D721Med (cell line): ENCODE results near the gene ZNF440.
"Not testable (repeated sequence)": the region's sequence is repeated elsewhere in the genome, so short reads cannot be mapped to it uniquely, and the experiment has no call there.

Experiments used
- DNase-seq: peaks from one replicate; pipeline ENCODE4 v3.0.0; 2011; ENCODE audit warnings: low spot score; ENCODE audit not compliant: insufficient read length
- FAIRE-seq: peaks from 2 replicates; lab custom pipeline; 2011; peaks lifted over from hg19 to GRCh38; lab: Jason Lieb, UNC
- CTCF ChIP-seq: IDR thresholded peaks from 2 replicates; pipeline ENCODE4 v1.5.1; 2012; ENCODE audit warnings: mild to moderate bottlenecking, control low read depth; ENCODE audit not compliant: insufficient read depth; ENCODE audit errors: missing control alignments

The ZNF440 gene

GRCh38 chr19:11814029-11814699 is at the start of gene ZNF440:
TSS of gene ZNF440 (plus strand) at chr19:11814273. CDS start at chr19:11814448, 175 bp downstream.
- no peak for TF ChIP-seq CTCF
- FAIRE-seq (no peak), DNase-seq (peak; percentile 91)

GRCh38 chr19:11766597-11767591 is 47.2 kb upstream of the ZNF440 start, which contains the start of gene ZNF441:
TSS of gene ZNF441 (plus strand) at chr19:11767000. CDS start at chr19:11767194, 194 bp downstream.
- peak; percentile 56 for DNase-seq
- no peak for FAIRE-seq
- TF ChIP-seq CTCF: no peak

- DNase-seq: no peak
- no peak for TF ChIP-seq CTCF
- no peak for FAIRE-seq
These were observed 46.4 kb upstream of the ZNF440 start for GRCh38 chr19:11767633-11768133.

GRCh38 chr19:11769995-11770394 is 44.1 kb upstream of the ZNF440 start:
- DNase-seq: no peak
- FAIRE-seq: no peak
- no peak for TF ChIP-seq CTCF

GRCh38 chr19:11771520-11771919 is 42.6 kb upstream of the ZNF440 start:
- DNase-seq, FAIRE-seq: not testable (repeated sequence)

- DNase-seq, FAIRE-seq: not testable (repeated sequence)
These were observed 37.4 kb upstream of the ZNF440 start for GRCh38 chr19:11776669-11777068.

- no peak for FAIRE-seq
- DNase-seq: no peak
- no peak for TF ChIP-seq CTCF
These were observed 33.5 kb upstream of the ZNF440 start for GRCh38 chr19:11780431-11781020.
